Neutrophil (primary cell): ENCODE data around the gene LRWD1.
"Not testable (repeated sequence)": the region's sequence is repeated elsewhere in the genome, so short reads cannot be mapped to it uniquely, and the experiment has no call there.

ENCODE experiments used
- H3K27ac ChIP-seq: fragments of 200-600 bp; sonication (generic); 2 replicates; pipeline ENCODE4 v1.5.1; 2016; ENCODE audit warnings: mild to moderate bottlenecking, moderate library complexity
- H3K27me3 ChIP-seq: fragments of 200-600 bp; sonication (generic); 2 replicates; pipeline ENCODE4 v1.6.0; 2016; ENCODE audit warnings: mild to moderate bottlenecking
- H3K36me3 ChIP-seq: fragments of 200-600 bp; sonication (generic); 2 replicates; pipeline ENCODE4 v1.5.1; 2017
- H3K4me1 ChIP-seq, 2 experiments: fragments of 200-600 bp in 1 of 2; sonication (generic) in 1 of 2; 1 replicate in 1 of 2; 2 replicates in 1 of 2; pipeline versions ENCODE4 v1.5.1 to v1.6.1; 2013 to 2016; ENCODE audit warnings: low read depth in 1 of 2, low read length in 1 of 2, mild to moderate bottlenecking in 1 of 2, moderate library complexity in 1 of 2; ENCODE audit not compliant: control insufficient read depth in 1 of 2, insufficient read depth in 1 of 2
- H3K4me3 ChIP-seq, 2 experiments: fragments of 200-600 bp in 1 of 2; sonication (generic) in 1 of 2; 1 replicate in 1 of 2; 2 replicates in 1 of 2; pipeline ENCODE4 v1.5.1; 2013 to 2016; ENCODE audit warnings: low read depth in 1 of 2, low read length in 1 of 2, mild to moderate bottlenecking in 1 of 2, moderate library complexity in 1 of 2
- H3K9me3 ChIP-seq: fragments of 200-600 bp; sonication (generic); 2 replicates; pipeline ENCODE4 v1.5.1; 2016
- CTCF ChIP-seq: fragments of 200-600 bp; sonication (generic); IDR thresholded peaks from 2 replicates; pipeline ENCODE4 v1.5.1; 2016; ENCODE audit warnings: antibody characterized with exemption

LRWD1 gene

GRCh38 chr7:102479982-102480637 lies 15.3 kb downstream of the LRWD1 start:
- not testable (repeated sequence) for H3K36me3 ChIP-seq, H3K4me3 ChIP-seq
- peak; percentile 66 for TF ChIP-seq CTCF

GRCh38 chr7:102481962-102482361 lies 17.2 kb downstream of the LRWD1 start:
- not testable (repeated sequence) for H3K27me3 ChIP-seq, H3K4me1 ChIP-seq, H3K9me3 ChIP-seq, H3K27ac ChIP-seq, H3K36me3 ChIP-seq, H3K4me3 ChIP-seq

More at GRCh38 chr7:102479982-102480637, 15.3 kb downstream of the LRWD1 start:
- H3K9me3 ChIP-seq, H3K27me3 ChIP-seq, H3K27ac ChIP-seq, H3K4me1 ChIP-seq: not testable (repeated sequence)

- not testable (repeated sequence) for H3K27ac ChIP-seq, H3K27me3 ChIP-seq, H3K4me3 ChIP-seq, H3K4me1 ChIP-seq, H3K36me3 ChIP-seq, H3K9me3 ChIP-seq
Observed at GRCh38 chr7:102484317-102484716, 19.5 kb downstream of the LRWD1 start.

GRCh38 chr7:102490529-102491075 lies 25.8 kb downstream of the LRWD1 start:
- H3K4me1 ChIP-seq, H3K4me3 ChIP-seq, H3K9me3 ChIP-seq, H3K36me3 ChIP-seq, H3K27ac ChIP-seq, H3K27me3 ChIP-seq: not testable (repeated sequence)

- not testable (repeated sequence) for H3K36me3 ChIP-seq, H3K9me3 ChIP-seq, H3K4me3 ChIP-seq, H3K4me1 ChIP-seq, H3K27ac ChIP-seq, H3K27me3 ChIP-seq
Observed at GRCh38 chr7:102493220-102493935, 28.6 kb downstream of the LRWD1 start.

- H3K4me3 ChIP-seq = peak overlapping the region in 1 of 2 experiments; percentile 53
- H3K9me3 ChIP-seq, H3K4me1 ChIP-seq, H3K27me3 ChIP-seq, H3K27ac ChIP-seq, H3K36me3 ChIP-seq: not testable (repeated sequence)
Observed at GRCh38 chr7:102494026-102494425, 29.2 kb downstream of the LRWD1 start.

- H3K9me3 ChIP-seq, H3K27ac ChIP-seq, H3K27me3 ChIP-seq, H3K36me3 ChIP-seq, H3K4me3 ChIP-seq, H3K4me1 ChIP-seq: not testable (repeated sequence)
Observed at GRCh38 chr7:102494473-102495149, 29.8 kb downstream of the LRWD1 start.

GRCh38 chr7:102496861-102497260 lies 32.1 kb downstream of the LRWD1 start:
- not testable (repeated sequence) for H3K4me3 ChIP-seq, H3K27me3 ChIP-seq, H3K36me3 ChIP-seq, H3K9me3 ChIP-seq, H3K4me1 ChIP-seq, H3K27ac ChIP-seq

- not testable (repeated sequence) for H3K27ac ChIP-seq, H3K9me3 ChIP-seq, H3K27me3 ChIP-seq, H3K4me1 ChIP-seq, H3K4me3 ChIP-seq, H3K36me3 ChIP-seq
Observed at GRCh38 chr7:102497308-102497707, 32.5 kb downstream of the LRWD1 start.

- H3K4me1 ChIP-seq, H3K9me3 ChIP-seq, H3K4me3 ChIP-seq, H3K36me3 ChIP-seq, H3K27me3 ChIP-seq, H3K27ac ChIP-seq: not testable (repeated sequence)
Observed at GRCh38 chr7:102498321-102498720, 33.5 kb downstream of the LRWD1 start.

GRCh38 chr7:102503141-102503540 lies 38.4 kb downstream of the LRWD1 start:
- not testable (repeated sequence) for H3K36me3 ChIP-seq, H3K27ac ChIP-seq, H3K27me3 ChIP-seq, H3K4me1 ChIP-seq, H3K4me3 ChIP-seq, H3K9me3 ChIP-seq

- H3K27ac ChIP-seq, H3K27me3 ChIP-seq, H3K4me1 ChIP-seq: not testable (repeated sequence)
Observed at GRCh38 chr7:102505298-102506185, 40.8 kb downstream of the LRWD1 start.

More at GRCh38 chr7:102505298-102506185, 40.8 kb downstream of the LRWD1 start:
- not testable (repeated sequence) for H3K36me3 ChIP-seq, H3K4me3 ChIP-seq, H3K9me3 ChIP-seq
